HEK293 (cell line): Measurements from ENCODE around the gene NOL9.

Experiments used
- CTCF ChIA-PET: fragments of 350-600 bp; formaldehyde crosslinking; extraction: SDS; loops from one replicate; lab custom pipeline; 2021; ENCODE audit warnings: antibody characterized with exemption; lab: Yijun Ruan, JAX
- POLR2A ChIA-PET: fragments of 300-600 bp; formaldehyde crosslinking; extraction: SDS; loops from one replicate; lab custom pipeline; 2020; ENCODE audit warnings: antibody characterized with exemption, inconsistent platforms; lab: Yijun Ruan, JAX
- H3K27ac ChIP-seq: fragments of 200-500 bp; sonication (Bioruptor generic); 2 replicates; pipeline ENCODE4 v1.5.1; 2014; ENCODE audit warnings: low read depth, low read length, control low read depth, inconsistent platforms; ENCODE audit errors: extremely low read depth
- H3K36me3 ChIP-seq, 2 experiments: fragments of 200-500 bp in 1 of 2; sonication (Bioruptor generic) in 1 of 2; 1 replicate in 1 of 2; 2 replicates in 1 of 2; pipeline ENCODE4 v1.5.1; 2014 to 2017; ENCODE audit warnings: inconsistent platforms in 2 of 2, low read length in 2 of 2; ENCODE audit not compliant: control insufficient read depth in 2 of 2, insufficient read depth in 1 of 2
- H3K4me1 ChIP-seq: fragments of 200-500 bp; sonication (Bioruptor generic); 2 replicates; pipeline ENCODE4 v1.5.1; 2014; ENCODE audit warnings: mild to moderate bottlenecking, low read length, inconsistent platforms; ENCODE audit not compliant: control insufficient read depth, insufficient read depth
- H3K4me3 ChIP-seq: 2 replicates; pipeline ENCODE4 v1.5.1; 2011; ENCODE audit warnings: low read depth, mild to moderate bottlenecking, control low read depth, low read length, moderate library complexity
- H3K9me3 ChIP-seq: fragments of 200-500 bp; sonication (Bioruptor generic); 2 replicates; pipeline ENCODE4 v1.5.1; 2014; ENCODE audit warnings: low read depth, low read length, inconsistent platforms; ENCODE audit not compliant: control insufficient read depth, insufficient read depth
- EGR2 ChIP-seq: fragments of 450-650 bp; formaldehyde crosslinking; IDR thresholded peaks from 2 replicates; pipeline ENCODE4 v1.5.1; 2016; ENCODE audit warnings: low read depth, missing biosample characterization, missing genetic modification characterization
- HOXA7 ChIP-seq: sonication (generic); formaldehyde crosslinking; IDR thresholded peaks from 2 replicates; pipeline ENCODE4 v1.8.1; 2022; ENCODE audit warnings: missing genetic modification reagents, borderline replicate concordance
- KLF8 ChIP-seq: fragments of 450-650 bp; formaldehyde crosslinking; IDR thresholded peaks from 2 replicates; pipeline ENCODE4 v1.5.1; 2016; ENCODE audit warnings: missing biosample characterization, missing genetic modification characterization
- MYNN ChIP-seq: fragments of 450-650 bp; formaldehyde crosslinking; IDR thresholded peaks from 2 replicates; pipeline ENCODE4 v1.5.1; 2016; ENCODE audit warnings: missing biosample characterization, missing genetic modification characterization, borderline replicate concordance
- PRDM1 ChIP-seq: fragments of 450-650 bp; formaldehyde crosslinking; IDR thresholded peaks from 2 replicates; pipeline ENCODE4; 2016; ENCODE audit warnings: missing biosample characterization, missing genetic modification characterization
- SCRT2 ChIP-seq: fragments of 450-650 bp; formaldehyde crosslinking; IDR thresholded peaks from 2 replicates; pipeline ENCODE4 v1.5.1; 2016; ENCODE audit warnings: missing biosample characterization, missing genetic modification characterization
- SP2 ChIP-seq: fragments of 450-650 bp; formaldehyde crosslinking; IDR thresholded peaks from 2 replicates; pipeline ENCODE4 v1.5.1; 2016; ENCODE audit warnings: missing biosample characterization, missing genetic modification characterization
- ZFP3 ChIP-seq: fragments of 450-650 bp; formaldehyde crosslinking; IDR thresholded peaks from 2 replicates; pipeline ENCODE4 v1.5.1; 2016; ENCODE audit warnings: low read depth, missing biosample characterization, missing genetic modification characterization
- ZNF132 ChIP-seq: fragments of 450-650 bp; formaldehyde crosslinking; IDR thresholded peaks from 2 replicates; pipeline ENCODE4 v1.5.1; 2017; ENCODE audit warnings: missing biosample characterization, missing genetic modification characterization, borderline replicate concordance
- ZNF311 ChIP-seq: fragments of 450-650 bp; formaldehyde crosslinking; IDR thresholded peaks from 2 replicates; pipeline ENCODE4 v1.5.1; 2017; ENCODE audit warnings: missing biosample characterization, missing genetic modification characterization, borderline replicate concordance
- ZNF404 ChIP-seq: fragments of 450-650 bp; formaldehyde crosslinking; IDR thresholded peaks from 2 replicates; pipeline ENCODE4 v1.5.1; 2017; ENCODE audit warnings: missing biosample characterization, missing genetic modification characterization
- ZNF416 ChIP-seq: fragments of 450-650 bp; formaldehyde crosslinking; IDR thresholded peaks from 2 replicates; pipeline ENCODE4 v1.5.1; 2016; ENCODE audit warnings: missing biosample characterization, missing genetic modification characterization
- ZNF426 ChIP-seq: fragments of 450-650 bp; formaldehyde crosslinking; IDR thresholded peaks from 2 replicates; pipeline ENCODE4 v1.5.1; 2017; ENCODE audit warnings: missing biosample characterization, missing genetic modification characterization, mild to moderate bottlenecking, inconsistent platforms, moderate library complexity
- ZNF433 ChIP-seq: fragments of 450-650 bp; formaldehyde crosslinking; IDR thresholded peaks from 2 replicates; pipeline ENCODE4 v1.5.1; 2016; ENCODE audit warnings: missing biosample characterization, missing genetic modification characterization, low read depth
- ZNF585B ChIP-seq: fragments of 450-650 bp; formaldehyde crosslinking; IDR thresholded peaks from 2 replicates; pipeline ENCODE4 v1.5.1; 2016; ENCODE audit warnings: missing biosample characterization, missing genetic modification characterization
- ZNF600 ChIP-seq: fragments of 450-650 bp; formaldehyde crosslinking; IDR thresholded peaks from 2 replicates; pipeline ENCODE4 v1.5.1; 2016; ENCODE audit warnings: missing biosample characterization, missing genetic modification characterization
- TF ChIP-seq, protein P1 (sequence below): fragments of 450-650 bp; formaldehyde crosslinking; IDR thresholded peaks from 2 replicates; pipeline ENCODE4 v1.5.1; 2016; ENCODE audit warnings: missing biosample characterization, missing genetic modification characterization
- TF ChIP-seq, protein P2 (sequence below): fragments of 450-650 bp; formaldehyde crosslinking; IDR thresholded peaks from 2 replicates; pipeline ENCODE4 v1.5.1; 2016; ENCODE audit warnings: missing biosample characterization, missing genetic modification characterization, low read depth
- TF ChIP-seq, protein P3 (sequence below): fragments of 450-650 bp; formaldehyde crosslinking; IDR thresholded peaks from 2 replicates; pipeline ENCODE4 v1.5.1; 2017; ENCODE audit warnings: missing biosample characterization, mild to moderate bottlenecking, missing genetic modification characterization, moderate library complexity
- TF ChIP-seq, protein P4 (sequence below): fragments of 450-650 bp; formaldehyde crosslinking; IDR thresholded peaks from 2 replicates; pipeline ENCODE4 v1.5.1; 2016; ENCODE audit warnings: missing biosample characterization, missing genetic modification characterization

The NOL9 gene

DNA sequence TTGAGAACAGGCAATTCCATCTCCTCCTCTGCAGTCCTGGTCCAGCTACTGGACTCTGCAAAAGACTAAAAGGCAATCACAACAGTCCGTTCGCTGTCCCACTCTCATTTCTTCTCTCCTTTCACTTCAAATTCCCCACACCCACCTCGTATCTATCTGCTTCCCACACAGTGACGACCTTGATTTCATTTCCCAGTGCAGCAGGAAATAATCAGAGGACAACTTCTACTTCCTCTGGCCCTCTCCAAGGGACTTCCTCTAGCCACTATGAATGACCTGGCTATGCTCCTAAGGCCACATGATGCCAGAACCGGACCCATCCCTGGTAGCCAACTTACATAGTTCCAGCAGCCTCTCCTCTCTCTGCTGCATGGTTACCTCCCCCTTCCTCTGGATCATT is 8.0 kb downstream of the NOL9 start:
- CTCF ChIA-PET = interaction anchor here (0.7 kb wide), 2 partner anchors 8 to 965 kb away, joined by 3 read pairs; partner anchors contain the start of gene NOL9
- TF ChIP-seq PRDM1 = peak; percentile 55
- 0 out of 2 replicates have a peak, but pooled peaks have one; percentile 10 for TF ChIP-seq ZNF600
- no peak for TF ChIP-seq ZNF416 (tag by site-specific recombination)
- no peak for TF ChIP-seq ZNF404 (tag by site-specific recombination)
- TF ChIP-seq EGR2 (tag by site-specific recombination) = peak; percentile 62
- TF ChIP-seq, all 188 proteins: peak for 3

DNA sequence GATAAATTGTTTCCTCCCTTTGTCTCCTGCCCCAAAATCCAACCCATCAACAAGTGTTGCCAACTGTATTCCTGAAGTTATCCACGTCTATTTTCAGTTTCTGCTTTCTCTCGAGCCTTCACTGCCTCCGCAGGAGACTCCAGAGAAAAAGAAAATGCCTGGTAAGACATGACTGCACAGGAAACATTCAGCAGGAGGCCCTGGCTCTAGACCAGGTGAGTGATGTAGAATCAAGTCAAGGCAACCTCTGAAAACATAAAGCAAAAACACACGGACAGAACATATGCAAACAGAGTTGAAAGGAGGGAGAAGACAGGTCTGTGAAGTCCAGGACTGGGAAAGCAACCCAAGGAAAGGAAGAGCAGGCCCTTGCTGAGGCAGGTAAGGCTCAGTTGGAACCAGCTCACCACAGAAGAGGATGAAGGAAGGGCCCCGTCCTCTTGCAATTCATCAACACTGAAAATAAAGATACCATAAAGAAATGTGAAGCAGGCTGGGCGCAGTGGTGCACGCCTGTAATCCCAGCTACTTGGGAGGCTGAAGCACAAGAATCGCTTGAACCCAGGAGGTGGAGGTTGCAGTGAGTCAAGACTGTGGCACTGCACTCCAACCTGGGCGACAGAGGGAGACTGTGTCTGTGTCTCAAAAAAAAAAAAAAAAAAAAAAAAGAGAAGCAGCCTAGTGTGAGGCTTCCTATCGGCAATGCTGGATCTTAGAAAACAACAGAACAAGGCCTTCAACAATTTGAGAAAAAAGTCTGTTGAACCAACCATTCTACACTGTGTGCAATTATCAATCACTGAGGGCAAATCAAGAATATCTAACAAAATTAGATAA is 8.8 kb downstream of the NOL9 start:
- POLR2A ChIA-PET = no interaction called here
- H3K27ac ChIP-seq = no peak overlapping the region
- H3K9me3 ChIP-seq = no peaks in the 10 kb centered on the region
- H3K4me3 ChIP-seq = no peak overlapping the region
- TF ChIP-seq KLF8 = no peak
- TF ChIP-seq SCRT2 (tag by site-specific recombination) = peak; percentile 32; the same call in 1 of the 2 replicates
- CTCF ChIA-PET = no interaction called here
- no peaks in the 10 kb centered on the region for H3K4me1 ChIP-seq
- H3K36me3 ChIP-seq = peaks cover 46 to 98% of the 10 kb centered on the region in 2 experiments

More for the DNA sequence above, 8.0 kb downstream of the NOL9 start:
- POLR2A ChIA-PET = no interaction called here
- Histone ChIP-seq H3K36me3 (peaks cover 38 to 98% of the 10 kb centered on the region in 2 experiments), H3K4me1 (no peaks in the 10 kb centered on the region), H3K27ac (no peak overlapping the region), H3K4me3 (no peak overlapping the region), H3K9me3 (no peaks in the 10 kb centered on the region)

DNA sequence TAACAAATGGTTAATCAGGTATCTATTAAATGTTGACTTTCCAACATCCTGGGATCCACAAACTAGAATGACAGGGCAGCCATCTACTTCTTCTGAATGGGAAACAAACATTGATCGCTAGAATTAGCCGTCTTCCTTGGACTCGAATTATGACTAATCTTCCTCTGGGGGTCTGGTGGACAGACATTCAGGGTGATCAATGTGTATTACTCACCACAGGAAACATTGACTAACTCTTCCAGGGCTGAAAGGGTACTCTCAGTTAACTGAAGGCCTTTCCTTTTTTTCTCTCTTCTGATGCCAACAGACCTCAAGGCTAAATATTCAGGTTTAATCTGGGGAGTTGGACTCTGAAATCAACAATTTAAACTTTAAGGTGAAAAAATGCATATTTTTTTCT is 9.5 kb downstream of the NOL9 start:
- Histone ChIP-seq H3K9me3 (no peaks in the 10 kb centered on the region), H3K36me3 (peaks cover 48 to 95% of the 10 kb centered on the region in 2 experiments), H3K4me3 (no peak overlapping the region), H3K4me1 (no peaks in the 10 kb centered on the region), H3K27ac (no peak overlapping the region)
- CTCF ChIA-PET = no interaction called here
- TF ChIP-seq, protein P1, sequence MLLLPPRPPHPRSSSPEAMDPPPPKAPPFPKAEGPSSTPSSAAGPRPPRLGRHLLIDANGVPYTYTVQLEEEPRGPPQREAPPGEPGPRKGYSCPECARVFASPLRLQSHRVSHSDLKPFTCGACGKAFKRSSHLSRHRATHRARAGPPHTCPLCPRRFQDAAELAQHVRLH (tag by site-specific recombination) = no peak
- no peak for TF ChIP-seq ZNF311 (tag by site-specific recombination)
- no peak for TF ChIP-seq ZNF585B
- no peak for TF ChIP-seq MYNN (tag by site-specific recombination)
- TF ChIP-seq HOXA7 = no peak
- TF ChIP-seq, protein P2, sequence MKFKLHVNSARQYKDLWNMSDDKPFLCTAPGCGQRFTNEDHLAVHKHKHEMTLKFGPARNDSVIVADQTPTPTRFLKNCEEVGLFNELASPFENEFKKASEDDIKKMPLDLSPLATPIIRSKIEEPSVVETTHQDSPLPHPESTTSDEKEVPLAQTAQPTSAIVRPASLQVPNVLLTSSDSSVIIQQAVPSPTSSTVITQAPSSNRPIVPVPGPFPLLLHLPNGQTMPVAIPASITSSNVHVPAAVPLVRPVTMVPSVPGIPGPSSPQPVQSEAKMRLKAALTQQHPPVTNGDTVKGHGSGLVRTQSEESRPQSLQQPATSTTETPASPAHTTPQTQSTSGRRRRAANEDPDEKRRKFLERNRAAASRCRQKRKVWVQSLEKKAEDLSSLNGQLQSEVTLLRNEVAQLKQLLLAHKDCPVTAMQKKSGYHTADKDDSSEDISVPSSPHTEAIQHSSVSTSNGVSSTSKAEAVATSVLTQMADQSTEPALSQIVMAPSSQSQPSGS (tag by site-specific recombination) = no peak
- TF ChIP-seq SP2 = no peak
- TF ChIP-seq ZNF426 (tag by site-specific recombination) = no peak
- TF ChIP-seq ZFP3 (tag by site-specific recombination) = no peak
- no peak for TF ChIP-seq ZNF132
- TF ChIP-seq, protein P3, sequence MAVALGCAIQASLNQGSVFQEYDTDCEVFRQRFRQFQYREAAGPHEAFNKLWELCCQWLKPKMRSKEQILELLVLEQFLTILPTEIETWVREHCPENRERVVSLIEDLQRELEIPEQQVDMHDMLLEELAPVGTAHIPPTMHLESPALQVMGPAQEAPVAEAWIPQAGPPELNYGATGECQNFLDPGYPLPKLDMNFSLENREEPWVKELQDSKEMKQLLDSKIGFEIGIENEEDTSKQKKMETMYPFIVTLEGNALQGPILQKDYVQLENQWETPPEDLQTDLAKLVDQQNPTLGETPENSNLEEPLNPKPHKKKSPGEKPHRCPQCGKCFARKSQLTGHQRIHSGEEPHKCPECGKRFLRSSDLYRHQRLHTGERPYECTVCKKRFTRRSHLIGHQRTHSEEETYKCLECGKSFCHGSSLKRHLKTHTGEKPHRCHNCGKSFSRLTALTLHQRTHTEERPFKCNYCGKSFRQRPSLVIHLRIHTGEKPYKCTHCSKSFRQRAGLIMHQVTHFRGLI (tag by site-specific recombination) = no peak
- TF ChIP-seq, protein P4, sequence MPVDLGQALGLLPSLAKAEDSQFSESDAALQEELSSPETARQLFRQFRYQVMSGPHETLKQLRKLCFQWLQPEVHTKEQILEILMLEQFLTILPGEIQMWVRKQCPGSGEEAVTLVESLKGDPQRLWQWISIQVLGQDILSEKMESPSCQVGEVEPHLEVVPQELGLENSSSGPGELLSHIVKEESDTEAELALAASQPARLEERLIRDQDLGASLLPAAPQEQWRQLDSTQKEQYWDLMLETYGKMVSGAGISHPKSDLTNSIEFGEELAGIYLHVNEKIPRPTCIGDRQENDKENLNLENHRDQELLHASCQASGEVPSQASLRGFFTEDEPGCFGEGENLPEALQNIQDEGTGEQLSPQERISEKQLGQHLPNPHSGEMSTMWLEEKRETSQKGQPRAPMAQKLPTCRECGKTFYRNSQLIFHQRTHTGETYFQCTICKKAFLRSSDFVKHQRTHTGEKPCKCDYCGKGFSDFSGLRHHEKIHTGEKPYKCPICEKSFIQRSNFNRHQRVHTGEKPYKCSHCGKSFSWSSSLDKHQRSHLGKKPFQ (tag by site-specific recombination) = no peak
- TF ChIP-seq ZNF433 (tag by site-specific recombination) = no peak
- POLR2A ChIA-PET = no interaction called here
